RPMI7951 (cell line): Measurements from ENCODE around the gene RPL37A. TPM values are rescaled to one million over a fixed set of nuclear protein-coding genes. Genes with fewer than 3 reads are reported as not detected.
"Not testable (repeated sequence)": the region's sequence is repeated elsewhere in the genome, so short reads cannot be mapped to it uniquely, and the experiment has no call there.

ENCODE experiments used
- DNase-seq: peaks from one replicate; pipeline ENCODE4 v3.0.0-alpha.2; 2012; ENCODE audit warnings: low read depth
- total RNA-seq: library from RNA; depleted of rRNA; stranded (reverse); fragments of >200 nt; shearing (Covaris generic); gene quantifications from 2 replicates; pipeline ENCODE4 v1.2.3, GENCODE V29; 2014

RPL37A gene
- total RNA-seq, 1 experiment from 2014 or later, result 2,058 TPM

- DNase-seq, result peak; percentile 50
Measured at GRCh38 chr2:216516730-216517350, 18.2 kb downstream of the RPL37A start.

DNA sequence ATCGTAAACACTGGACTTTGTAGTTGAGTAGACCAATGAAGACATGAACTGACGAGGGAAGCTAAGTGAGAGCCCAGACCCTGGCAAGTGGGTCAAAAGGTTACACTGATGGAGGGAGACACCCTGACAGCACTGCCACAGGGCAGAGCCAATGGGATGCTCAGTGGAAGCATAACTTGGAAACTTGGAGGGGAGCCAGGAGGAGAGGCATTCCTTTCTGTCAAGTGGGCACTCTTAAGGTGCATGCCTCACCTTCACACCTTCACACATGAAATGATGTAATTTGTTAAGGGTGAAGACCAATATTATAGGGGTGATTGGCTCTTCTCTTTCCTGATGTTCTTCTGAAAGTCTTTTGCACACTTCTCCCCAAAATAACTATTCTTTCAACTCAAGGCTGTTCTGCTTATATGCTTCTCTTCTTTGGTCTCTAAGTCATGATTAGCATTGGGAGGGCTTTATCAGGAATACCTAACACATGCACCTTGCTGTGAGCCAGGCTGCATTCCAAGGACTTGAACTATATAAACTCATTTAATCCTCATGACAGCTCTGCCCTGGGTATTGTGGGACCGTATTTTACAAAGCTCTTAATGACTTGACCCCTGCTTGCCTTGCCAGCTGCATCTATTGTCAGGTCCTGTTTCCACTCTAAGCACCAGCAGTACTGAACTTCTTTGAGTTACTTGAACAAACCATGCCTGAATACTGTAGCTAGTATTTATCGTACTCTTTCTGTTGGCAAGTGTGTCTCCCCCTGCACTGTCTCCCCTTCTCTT lies 19.0 kb downstream of the RPL37A start:
- DNase-seq, result no peak

- not testable (repeated sequence) for DNase-seq
Measured at GRCh38 chr2:216518566-216519119, 20.0 kb downstream of the RPL37A start.

- peak; percentile 77 for DNase-seq
Measured at GRCh38 chr2:216519154-216519762, 20.6 kb downstream of the RPL37A start.

DNA sequence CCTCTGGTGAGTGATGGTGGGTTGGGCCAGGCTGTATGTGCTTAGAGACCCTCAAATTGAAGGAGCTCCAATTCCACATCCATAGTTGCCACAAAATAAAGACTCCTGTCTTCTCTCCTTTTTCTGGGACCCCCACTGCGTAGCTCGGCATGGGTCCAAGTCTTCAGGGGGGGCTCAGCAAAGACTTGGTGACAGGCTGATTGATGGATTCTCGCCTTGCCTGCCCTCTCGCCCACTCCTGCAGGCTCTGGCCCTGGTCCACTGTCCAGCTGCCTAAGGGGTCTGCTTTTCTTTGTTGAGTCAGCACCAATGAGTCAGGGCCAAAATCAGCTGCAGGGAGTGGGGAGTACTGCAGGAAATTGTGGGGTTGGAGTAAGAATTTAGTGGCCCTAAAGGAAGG lies 21.5 kb downstream of the RPL37A start:
- peak; percentile 67 for DNase-seq

GRCh38 chr2:216522892-216523502 lies 24.4 kb downstream of the RPL37A start:
- DNase-seq, result no peak

- no peak for DNase-seq
Measured at GRCh38 chr2:216525972-216526371, 27.3 kb downstream of the RPL37A start.

- DNase-seq, result no peak
Measured at GRCh38 chr2:216526939-216527338, 28.3 kb downstream of the RPL37A start.

- DNase-seq, result no peak
Measured at GRCh38 chr2:216527600-216527999, 29.0 kb downstream of the RPL37A start.

DNA sequence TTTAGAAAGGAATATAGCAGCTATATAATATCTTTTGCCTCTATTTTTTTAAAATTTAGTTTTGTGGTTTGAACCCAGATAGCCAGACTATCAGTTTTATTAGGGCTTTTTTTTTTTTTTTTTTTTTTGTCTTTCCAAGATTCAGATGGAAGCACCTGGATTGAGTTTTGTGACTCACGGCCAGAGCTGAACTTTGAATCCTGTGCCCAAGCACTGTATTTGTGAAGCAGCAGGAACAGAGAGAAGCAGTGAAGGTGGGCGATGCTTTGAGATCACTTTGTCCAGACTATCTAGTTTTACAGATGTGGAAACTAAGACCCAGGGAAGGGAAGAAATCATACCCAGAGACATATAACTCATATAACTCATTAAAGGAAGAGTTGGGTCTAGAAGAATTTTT lies 33.9 kb downstream of the RPL37A start:
- DNase-seq, result no peak

DNA sequence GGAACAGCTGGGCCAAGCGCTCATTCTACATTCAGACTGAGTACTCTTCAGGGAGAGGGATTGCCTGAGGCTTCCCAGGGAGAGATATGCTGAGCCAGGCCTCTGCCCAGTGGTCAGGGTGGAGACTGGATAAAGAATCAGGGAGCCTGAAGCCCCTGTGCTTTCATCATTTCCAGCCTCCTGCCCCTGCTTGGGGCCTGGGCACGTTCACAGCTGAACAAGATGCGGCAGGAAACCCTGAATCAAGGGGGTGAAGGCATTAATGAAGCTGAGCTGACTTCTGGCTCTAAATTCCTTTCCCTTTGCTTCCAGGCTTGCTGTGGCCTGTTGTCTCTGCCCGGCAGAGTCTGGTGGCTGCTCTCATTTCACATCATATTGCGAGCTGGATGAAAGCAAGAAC lies 35.0 kb downstream of the RPL37A start:
- DNase-seq, result no peak

DNA sequence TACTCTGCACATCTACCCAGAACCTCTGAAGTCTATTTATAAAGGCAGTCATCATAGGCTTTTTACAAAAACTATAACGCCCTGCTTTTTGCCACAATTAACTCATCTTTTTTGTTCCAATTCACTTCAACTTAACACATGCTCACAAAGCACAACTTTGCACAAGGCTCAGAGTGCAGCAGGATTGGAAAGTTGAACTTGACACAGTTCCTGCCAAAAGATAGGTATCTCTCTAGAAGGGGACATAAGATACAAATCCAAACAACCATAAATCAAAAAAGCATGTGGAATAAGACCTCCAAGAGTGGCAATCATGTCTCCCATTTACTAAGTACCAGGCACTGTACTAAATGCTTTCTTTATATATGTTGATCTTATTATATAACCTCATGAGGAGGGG lies 36.2 kb downstream of the RPL37A start:
- DNase-seq, result no peak

- DNase-seq, result peak; percentile 92
Measured at GRCh38 chr2:216535454-216535995, 36.9 kb downstream of the RPL37A start.

- no peak for DNase-seq
Measured at GRCh38 chr2:216536734-216537210, 38.1 kb downstream of the RPL37A start.

DNA sequence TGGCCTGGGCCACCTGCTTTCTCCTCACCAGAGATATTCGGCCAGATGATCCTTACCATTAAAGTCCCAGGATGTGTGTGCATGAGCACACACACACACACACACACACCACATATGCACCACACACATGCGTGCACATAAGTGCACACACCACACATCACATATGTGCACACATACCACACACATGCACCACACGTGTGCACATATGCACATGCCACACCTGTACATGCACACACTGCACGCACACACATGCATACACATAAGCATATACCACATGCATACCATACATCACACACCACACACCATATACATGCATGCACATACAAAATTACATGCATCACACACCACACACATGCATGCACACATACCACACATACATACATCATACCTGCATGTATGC lies 38.7 kb downstream of the RPL37A start:
- no peak for DNase-seq

GRCh38 chr2:216538538-216538937 lies 39.9 kb downstream of the RPL37A start:
- DNase-seq, result no peak

DNA sequence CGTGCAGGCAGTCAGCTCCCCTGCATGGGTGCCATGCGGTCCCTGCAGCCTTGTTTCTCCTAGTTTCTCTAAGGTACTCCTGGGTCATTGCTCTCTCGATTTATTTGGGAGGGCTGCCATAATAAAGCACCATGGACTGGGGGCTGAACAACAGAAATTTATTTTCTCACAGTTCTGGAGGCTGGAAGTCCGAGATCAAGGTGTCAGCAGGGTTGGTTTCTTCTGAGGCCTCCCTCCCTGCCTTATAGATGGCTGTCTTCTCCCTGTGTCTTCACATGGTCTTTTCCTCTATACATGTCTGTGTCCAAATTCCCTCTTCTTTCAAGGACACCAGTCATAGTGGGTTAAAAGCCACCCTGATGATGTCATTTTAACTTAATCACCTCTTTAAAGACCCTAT lies 40.5 kb downstream of the RPL37A start:
- no peak for DNase-seq

- DNase-seq, result peak; percentile 93
Measured at GRCh38 chr2:216539791-216540241, 41.2 kb downstream of the RPL37A start.

DNA sequence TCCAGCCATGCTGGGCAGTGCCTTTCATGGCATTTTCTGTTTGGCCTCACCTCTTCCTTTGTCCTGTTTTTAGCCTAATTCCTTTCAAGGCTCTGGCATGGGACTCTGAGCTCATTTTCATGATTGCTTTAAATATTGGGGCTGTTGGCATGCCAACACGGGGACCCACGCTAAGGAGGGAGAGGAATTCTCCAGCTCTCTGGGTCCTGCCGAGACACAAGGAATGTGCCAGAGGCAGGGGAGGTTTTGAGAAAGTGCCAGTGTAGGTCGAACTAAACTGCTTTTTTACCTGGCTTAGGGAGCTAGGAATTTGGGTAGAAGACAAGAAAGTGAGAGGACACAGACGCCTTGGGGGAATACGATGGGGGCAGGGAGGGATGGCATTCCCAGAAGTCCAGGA lies 42.3 kb downstream of the RPL37A start:
- no peak for DNase-seq

DNA sequence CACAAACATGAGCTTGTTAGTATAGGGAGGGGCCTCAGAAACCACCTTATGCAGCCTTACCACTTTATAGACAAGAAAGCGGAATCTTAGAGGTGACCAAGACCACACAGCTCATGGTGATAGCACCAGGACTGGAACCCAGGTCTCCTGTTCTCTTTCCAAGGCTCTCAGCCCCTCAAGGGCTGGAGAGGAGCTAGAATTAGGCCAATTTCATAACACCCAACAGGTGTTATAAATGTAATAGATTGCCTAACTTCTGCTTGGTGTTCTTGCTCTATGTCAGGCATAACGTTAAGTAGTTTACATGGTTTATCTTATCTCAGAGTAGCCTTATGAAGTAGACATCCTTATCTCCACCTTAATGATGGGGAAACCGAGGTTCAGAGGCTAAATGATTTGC lies 42.9 kb downstream of the RPL37A start:
- DNase-seq, result no peak

- DNase-seq, result peak; percentile 44
Measured at GRCh38 chr2:216545359-216545758, 46.7 kb downstream of the RPL37A start.

- DNase-seq, result no peak
Measured at GRCh38 chr2:216546241-216546640, 47.6 kb downstream of the RPL37A start.
